Measurements from ENCODE around the gene ADGRD1. TPM values are rescaled to one million over a fixed set of nuclear protein-coding genes. Genes with fewer than 3 reads are reported as not detected.

Gene ADGRD1
- total RNA-seq, 1 experiment from 2014 or later: 0.89 TPM

GRCh38 chr12:131033486-131033885 lies 79.8 kb downstream of the ADGRD1 start:
- Histone ChIP-seq H3K4me3 (no peak overlapping the region), H3K36me3 (no peaks in the 10 kb centered on the region), H3K27me3 (no peaks in the 10 kb centered on the region), H3K9me3 (no peaks in the 10 kb centered on the region)
- DNase-seq: no peak

- no peak for DNase-seq
- Histone ChIP-seq H3K36me3 (no peaks in the 10 kb centered on the region), H3K9me3 (no peaks in the 10 kb centered on the region), H3K27me3 (no peaks in the 10 kb centered on the region), H3K4me3 (no peak overlapping the region)
These were observed 80.3 kb downstream of the ADGRD1 start for GRCh38 chr12:131033886-131034482.

GRCh38 chr12:131034631-131035244 lies 81.0 kb downstream of the ADGRD1 start:
- no peak for DNase-seq
- H3K9me3 ChIP-seq: no peaks in the 10 kb centered on the region
- H3K36me3 ChIP-seq: no peaks in the 10 kb centered on the region
- no peaks in the 10 kb centered on the region for H3K27me3 ChIP-seq
- H3K4me3 ChIP-seq: no peak overlapping the region

GRCh38 chr12:131035245-131035681 lies 81.6 kb downstream of the ADGRD1 start:
- no peaks in the 10 kb centered on the region for H3K9me3 ChIP-seq
- no peaks in the 10 kb centered on the region for H3K36me3 ChIP-seq
- no peak for DNase-seq
- no peak overlapping the region for H3K4me3 ChIP-seq
- no peaks in the 10 kb centered on the region for H3K27me3 ChIP-seq

- Histone ChIP-seq H3K4me3 (no peak overlapping the region), H3K27me3 (no peaks in the 10 kb centered on the region), H3K36me3 (no peaks in the 10 kb centered on the region), H3K9me3 (no peaks in the 10 kb centered on the region)
- no peak for DNase-seq
These were observed 84.5 kb downstream of the ADGRD1 start for GRCh38 chr12:131038159-131038558.

GRCh38 chr12:131038961-131039950 lies 85.5 kb downstream of the ADGRD1 start:
- no peaks in the 10 kb centered on the region for H3K9me3 ChIP-seq
- no peaks in the 10 kb centered on the region for H3K27me3 ChIP-seq
- H3K36me3 ChIP-seq: no peaks in the 10 kb centered on the region
- H3K4me3 ChIP-seq: no peak overlapping the region
- DNase-seq: no peak

- no peak for DNase-seq
- no peaks in the 10 kb centered on the region for H3K9me3 ChIP-seq
These were observed 86.8 kb downstream of the ADGRD1 start for GRCh38 chr12:131040491-131040890.

GRCh38 chr12:131041216-131041967 lies 87.7 kb downstream of the ADGRD1 start:
- Histone ChIP-seq H3K4me3 (no peak overlapping the region), H3K27me3 (no peaks in the 10 kb centered on the region), H3K9me3 (no peaks in the 10 kb centered on the region), H3K36me3 (no peaks in the 10 kb centered on the region)
- DNase-seq: no peak

More at GRCh38 chr12:131040491-131040890, 86.8 kb downstream of the ADGRD1 start:
- Histone ChIP-seq H3K36me3 (no peaks in the 10 kb centered on the region), H3K4me3 (no peak overlapping the region), H3K27me3 (no peaks in the 10 kb centered on the region)

GRCh38 chr12:131041968-131042833 lies 88.5 kb downstream of the ADGRD1 start:
- DNase-seq: no peak
- Histone ChIP-seq H3K4me3 (no peak overlapping the region), H3K36me3 (no peaks in the 10 kb centered on the region), H3K27me3 (no peaks in the 10 kb centered on the region), H3K9me3 (no peaks in the 10 kb centered on the region)

- H3K27me3 ChIP-seq: no peaks in the 10 kb centered on the region
- H3K9me3 ChIP-seq: no peaks in the 10 kb centered on the region
- no peak overlapping the region for H3K4me3 ChIP-seq
- DNase-seq: no peak
- no peaks in the 10 kb centered on the region for H3K36me3 ChIP-seq
These were observed 89.1 kb downstream of the ADGRD1 start for GRCh38 chr12:131042834-131043245.

- Histone ChIP-seq H3K4me3 (no peak overlapping the region), H3K36me3 (no peaks in the 10 kb centered on the region), H3K27me3 (no peaks in the 10 kb centered on the region), H3K9me3 (no peaks in the 10 kb centered on the region)
- DNase-seq: no peak
These were observed 89.7 kb downstream of the ADGRD1 start for GRCh38 chr12:131043401-131043871.

- Histone ChIP-seq H3K27me3 (no peaks in the 10 kb centered on the region), H3K9me3 (no peaks in the 10 kb centered on the region), H3K36me3 (no peaks in the 10 kb centered on the region), H3K4me3 (no peak overlapping the region)
- no peak for DNase-seq
These were observed 90.4 kb downstream of the ADGRD1 start for GRCh38 chr12:131044136-131044535.

- H3K36me3 ChIP-seq: no peaks in the 10 kb centered on the region
- H3K4me3 ChIP-seq: no peak overlapping the region
- H3K27me3 ChIP-seq: no peaks in the 10 kb centered on the region
- DNase-seq: no peak
- H3K9me3 ChIP-seq: no peaks in the 10 kb centered on the region
These were observed 91.2 kb downstream of the ADGRD1 start for GRCh38 chr12:131044760-131045381.

GRCh38 chr12:131045705-131046460 lies 92.2 kb downstream of the ADGRD1 start:
- H3K36me3 ChIP-seq: no peaks in the 10 kb centered on the region
- no peak overlapping the region for H3K4me3 ChIP-seq
- H3K27me3 ChIP-seq: no peaks in the 10 kb centered on the region
- no peaks in the 10 kb centered on the region for H3K9me3 ChIP-seq
- no peak for DNase-seq
